ENCODE results near the gene FOXM1.

DNA sequence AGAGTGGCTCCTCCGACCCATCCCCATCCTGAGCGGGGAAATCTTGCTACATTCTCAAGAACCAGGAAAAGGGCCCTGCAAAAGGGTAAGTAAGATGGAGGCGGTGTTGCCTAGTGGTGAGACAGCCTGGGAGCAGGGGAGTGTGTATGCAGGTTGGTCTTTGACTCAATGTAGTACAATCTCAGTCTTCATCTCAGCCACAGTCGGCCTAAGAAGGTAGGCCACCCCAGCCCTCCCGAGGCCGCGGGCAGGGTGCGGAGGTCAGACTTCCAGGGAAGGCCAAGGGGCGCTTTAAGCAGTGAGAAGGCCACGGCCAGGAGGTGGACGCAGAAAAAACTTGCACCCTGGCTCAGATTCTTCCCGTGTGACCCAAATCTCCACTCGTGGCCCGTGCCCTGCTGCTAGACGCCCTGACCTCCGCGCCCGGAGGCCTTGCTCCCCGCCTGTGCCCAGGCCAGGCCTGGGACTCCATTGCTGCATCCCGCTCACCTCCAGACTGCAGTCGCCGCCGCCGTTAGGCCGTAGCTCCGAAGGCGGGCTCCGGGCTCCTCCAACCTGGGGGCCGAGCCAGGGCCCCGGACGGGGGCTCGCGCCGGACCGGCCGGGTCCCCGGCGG lies 435 bp downstream of the FOXM1 start:
- TF ChIP-seq, protein P1, sequence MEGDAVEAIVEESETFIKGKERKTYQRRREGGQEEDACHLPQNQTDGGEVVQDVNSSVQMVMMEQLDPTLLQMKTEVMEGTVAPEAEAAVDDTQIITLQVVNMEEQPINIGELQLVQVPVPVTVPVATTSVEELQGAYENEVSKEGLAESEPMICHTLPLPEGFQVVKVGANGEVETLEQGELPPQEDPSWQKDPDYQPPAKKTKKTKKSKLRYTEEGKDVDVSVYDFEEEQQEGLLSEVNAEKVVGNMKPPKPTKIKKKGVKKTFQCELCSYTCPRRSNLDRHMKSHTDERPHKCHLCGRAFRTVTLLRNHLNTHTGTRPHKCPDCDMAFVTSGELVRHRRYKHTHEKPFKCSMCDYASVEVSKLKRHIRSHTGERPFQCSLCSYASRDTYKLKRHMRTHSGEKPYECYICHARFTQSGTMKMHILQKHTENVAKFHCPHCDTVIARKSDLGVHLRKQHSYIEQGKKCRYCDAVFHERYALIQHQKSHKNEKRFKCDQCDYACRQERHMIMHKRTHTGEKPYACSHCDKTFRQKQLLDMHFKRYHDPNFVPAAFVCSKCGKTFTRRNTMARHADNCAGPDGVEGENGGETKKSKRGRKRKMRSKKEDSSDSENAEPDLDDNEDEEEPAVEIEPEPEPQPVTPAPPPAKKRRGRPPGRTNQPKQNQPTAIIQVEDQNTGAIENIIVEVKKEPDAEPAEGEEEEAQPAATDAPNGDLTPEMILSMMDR (IDR thresholded peaks at IDR 0.05; ENCODE audit: low read depth, low read length, poor library complexity, severe bottlenecking) = peak; percentile 9
- TF ChIP-seq EZH2phosphoT487 (IDR thresholded peaks at IDR 0.05; ENCODE audit: borderline replicate concordance, low read length) = no peak
